Endothelial cell of hepatic sinusoid (primary cell): ENCODE data around the gene CNP.

ENCODE experiments used
- in situ Hi-C: cut with HindIII; loops from 2 replicates; pipeline ENCODE4 v1.10.0; 2017; ENCODE audit warnings: low sequenced_read_pairs

The CNP gene

DNA sequence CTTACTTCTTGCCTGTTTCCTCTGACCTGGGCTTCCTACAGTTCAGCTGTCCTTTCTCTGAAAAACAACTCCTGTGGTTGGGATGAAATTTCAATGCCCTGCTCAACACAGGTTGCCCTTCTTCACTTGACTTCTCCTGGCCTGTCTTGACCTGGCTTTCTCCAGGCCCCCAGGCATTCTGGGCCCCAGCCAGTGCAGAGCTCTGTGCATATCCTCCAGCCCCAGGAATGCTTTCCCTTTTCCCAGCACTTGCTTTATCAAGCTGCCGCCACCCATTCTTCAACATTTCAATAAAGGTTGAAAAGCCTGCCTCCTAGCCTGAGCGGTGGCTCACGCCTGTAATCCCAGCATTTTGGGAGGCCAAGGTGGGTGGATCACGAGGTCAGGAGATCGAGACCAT, 25.4 kb upstream of the CNP start:
- in situ Hi-C loops: no loop called here

DNA sequence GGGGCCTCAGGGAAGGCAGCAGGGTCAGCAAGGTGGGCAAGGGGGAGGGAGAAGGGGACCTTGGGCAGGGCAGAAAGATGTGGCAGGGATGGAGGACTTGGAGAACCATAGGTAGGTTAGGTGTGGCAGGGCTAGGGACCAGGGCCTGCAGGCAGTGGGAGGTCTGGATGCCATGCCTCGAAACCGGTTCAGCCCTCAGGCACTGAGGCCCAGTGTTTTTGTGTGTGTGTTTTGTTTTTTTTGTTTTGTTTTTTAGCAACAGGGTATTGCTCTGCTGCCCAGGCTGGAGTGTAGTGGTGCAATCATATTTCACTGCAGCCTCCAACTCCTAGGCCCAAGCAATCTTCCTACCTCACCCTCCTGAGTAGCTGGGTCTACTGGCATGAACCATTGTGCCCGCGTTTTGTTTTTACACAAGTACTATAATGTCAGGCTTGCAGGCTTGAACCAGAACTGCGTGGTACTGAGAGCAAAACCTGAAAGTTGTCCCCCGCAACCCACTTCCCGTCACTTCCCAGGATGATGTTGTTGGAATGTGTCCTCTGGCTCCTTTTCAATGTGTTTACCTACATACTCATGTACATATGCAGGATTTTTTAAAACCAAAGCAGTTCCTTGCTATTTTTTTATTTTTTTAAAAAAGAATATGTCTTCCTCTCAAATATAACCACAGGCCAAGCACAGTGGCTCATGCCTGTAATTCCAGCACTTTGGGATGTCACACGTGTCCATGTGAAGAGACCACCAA, 23.8 kb upstream of the CNP start:
- in situ Hi-C loops: no loop called here

DNA sequence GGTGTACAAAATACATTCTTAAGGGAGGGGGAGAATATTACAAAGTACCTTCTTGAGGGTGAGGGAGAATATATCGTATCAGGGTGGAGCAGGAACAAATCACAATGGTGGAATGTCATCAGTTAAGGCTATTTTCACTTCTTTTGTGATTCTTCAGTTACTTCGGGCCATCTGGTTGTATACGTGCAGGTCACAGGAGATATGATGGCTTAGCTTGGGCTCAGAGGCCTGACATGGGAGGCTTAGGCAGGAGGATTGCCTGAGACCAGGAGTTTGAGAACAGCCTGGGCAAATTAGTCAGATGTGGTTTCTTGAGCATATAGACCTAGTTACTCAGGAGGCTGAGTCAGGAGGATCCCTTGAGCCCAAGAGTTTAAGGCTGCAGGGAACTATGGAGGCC, 23.1 kb upstream of the CNP start:
- in situ Hi-C loops: no loop called here

DNA sequence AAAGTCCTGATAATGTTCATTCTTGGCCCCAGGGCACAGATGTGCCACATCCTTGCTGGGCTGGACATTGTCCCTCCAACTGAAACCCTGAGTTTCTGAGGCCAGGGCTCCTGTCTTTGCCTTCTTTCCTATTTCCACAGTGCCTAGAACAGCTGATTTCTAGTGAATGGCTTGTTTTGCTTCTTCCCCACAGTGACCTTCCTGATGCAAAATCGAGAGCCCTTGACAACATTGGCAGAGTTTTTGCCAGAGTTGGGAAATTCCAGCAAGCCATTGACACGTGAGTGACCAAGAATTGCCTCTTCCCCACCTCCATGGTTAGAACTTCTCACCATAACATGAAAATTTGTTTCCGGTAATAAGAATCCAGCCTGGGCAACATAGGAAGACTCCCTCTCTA, 21.7 kb upstream of the CNP start:
- in situ Hi-C loops: no loop called here

DNA sequence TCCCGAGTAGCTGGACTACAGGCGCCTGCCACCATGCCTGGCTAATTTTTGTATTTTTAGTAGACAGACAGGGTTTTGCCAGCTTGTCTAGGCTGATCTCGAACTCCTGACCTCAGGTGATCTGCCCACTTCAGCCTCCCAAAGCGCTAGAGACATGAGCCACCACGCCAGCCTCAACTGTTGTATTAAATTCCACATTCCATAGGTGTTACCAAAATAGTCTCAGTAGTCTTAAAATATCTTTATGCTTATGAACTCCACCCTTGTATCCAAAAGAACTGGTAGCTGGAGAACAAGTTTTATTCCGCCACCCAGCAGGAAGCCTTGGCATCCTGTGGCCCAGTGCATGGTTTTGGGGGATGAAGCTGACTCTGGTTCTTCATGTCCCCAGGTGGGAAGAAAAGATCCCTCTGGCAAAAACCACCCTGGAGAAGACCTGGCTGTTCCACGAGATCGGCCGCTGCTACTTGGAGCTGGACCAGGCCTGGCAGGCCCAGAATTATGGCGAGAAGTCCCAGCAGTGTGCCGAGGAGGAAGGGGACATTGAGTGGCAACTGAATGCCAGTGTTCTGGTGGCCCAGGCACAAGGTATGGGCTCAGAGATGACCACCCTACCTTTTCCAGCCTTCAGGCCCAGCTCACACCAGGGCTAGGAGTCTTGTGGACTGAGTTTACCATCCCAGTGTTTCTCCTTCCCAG, 17.7 kb upstream of the CNP start:
- in situ Hi-C loops: no loop called here

DNA sequence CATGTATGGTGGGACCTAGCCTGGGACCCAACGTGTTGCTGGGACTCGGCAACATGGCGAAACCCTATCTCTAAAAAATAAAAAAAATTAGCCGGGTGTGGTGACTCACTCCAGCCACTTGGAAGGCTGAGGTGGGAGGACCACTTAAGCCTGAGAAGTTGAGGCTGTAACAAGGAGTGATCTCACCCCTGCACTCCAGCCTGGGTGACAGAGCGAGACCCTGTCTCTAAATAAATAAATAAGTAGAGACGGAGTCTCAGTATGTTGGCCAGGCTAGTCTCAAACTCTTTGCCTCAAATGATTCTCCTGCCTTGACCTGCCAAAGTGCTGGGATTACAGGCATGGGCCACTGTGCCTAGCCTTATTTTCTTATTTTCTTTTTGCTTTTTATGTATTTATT, 10.1 kb upstream of the CNP start:
- in situ Hi-C loops: loop anchor here (5.0 kb wide), 2 partner anchors 71 to 239 kb away; no protein-coding TSS in a partner anchor

- in situ Hi-C loops: loop anchor here (5.0 kb wide), 2 partner anchors 70 to 240 kb away; no protein-coding TSS in a partner anchor
These were observed 9.3 kb upstream of the CNP start for GRCh38 chr17:41957031-41957868.

DNA sequence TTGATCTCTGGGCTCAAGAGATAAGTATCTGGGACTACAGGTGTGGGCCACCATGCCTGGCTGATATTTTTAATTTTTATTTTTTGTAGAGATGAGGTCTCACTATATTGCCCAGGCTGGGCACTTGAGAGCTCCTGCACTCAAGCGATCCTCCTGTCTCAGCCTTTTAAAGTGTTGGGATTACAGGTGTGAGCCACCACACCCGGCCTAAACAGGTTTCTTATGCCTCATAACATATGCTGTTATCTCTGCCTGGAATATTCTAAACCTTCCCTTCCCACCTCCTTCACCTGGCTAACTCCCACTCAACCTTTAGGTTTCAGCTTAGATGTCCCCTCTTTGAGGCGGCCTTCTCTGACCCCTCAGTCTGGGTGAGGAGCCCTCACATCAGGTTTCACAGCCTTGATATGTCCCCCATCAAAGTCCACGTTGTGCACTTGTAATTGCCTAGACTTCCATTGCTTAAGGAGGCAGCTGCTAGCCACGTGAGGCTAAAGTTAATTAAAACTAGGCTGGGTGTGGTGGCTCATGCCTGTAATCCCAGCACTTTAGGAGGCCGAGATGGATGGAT, 8.6 kb upstream of the CNP start:
- in situ Hi-C loops: loop anchor here (5.0 kb wide), 2 partner anchors 69 to 241 kb away; no protein-coding TSS in a partner anchor

- in situ Hi-C loops: loop anchor here (5.0 kb wide), 2 partner anchors 68 to 242 kb away; no protein-coding TSS in a partner anchor
These were observed 7.6 kb upstream of the CNP start for GRCh38 chr17:41959030-41959335.

GRCh38 chr17:41959336-41960095, 7.1 kb upstream of the CNP start:
- in situ Hi-C loops: loop anchor here (5.0 kb wide), 2 partner anchors 68 to 242 kb away; no protein-coding TSS in a partner anchor

- in situ Hi-C loops: no loop called here
These were observed 4.5 kb upstream of the CNP start for GRCh38 chr17:41962111-41962510.

DNA sequence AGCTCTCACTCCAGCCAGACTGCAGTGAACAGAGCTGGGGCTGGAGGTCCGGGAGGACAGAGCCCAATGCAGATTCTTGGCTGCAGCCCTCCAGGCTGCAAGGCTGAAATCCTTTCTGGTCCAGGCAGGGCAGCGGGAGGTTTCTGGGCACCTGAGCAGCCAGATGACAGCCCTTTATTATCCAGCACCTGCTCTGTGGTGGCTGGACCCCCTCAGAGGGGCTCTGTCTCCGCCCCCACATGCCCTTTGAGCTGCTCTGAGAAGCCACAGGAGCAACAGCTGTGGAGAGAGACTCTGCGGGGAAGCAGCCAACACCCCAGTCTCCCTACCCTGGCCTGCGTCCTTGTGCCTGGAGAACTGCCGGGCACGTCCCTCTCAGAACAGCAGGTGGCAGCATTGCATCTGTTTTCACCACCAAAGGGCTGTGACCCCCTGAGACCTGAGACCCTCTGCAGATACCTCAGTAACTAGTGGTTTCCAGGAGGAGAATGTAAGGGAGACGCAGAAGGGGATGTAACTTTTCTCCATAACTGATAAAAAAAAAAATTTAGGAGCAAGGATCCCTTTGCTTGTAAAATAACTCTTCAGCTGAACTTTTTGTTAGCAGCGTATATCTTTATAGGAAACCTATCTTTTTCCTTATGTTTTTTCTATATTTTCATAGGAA, 3.7 kb upstream of the CNP start:
- in situ Hi-C loops: no loop called here

DNA sequence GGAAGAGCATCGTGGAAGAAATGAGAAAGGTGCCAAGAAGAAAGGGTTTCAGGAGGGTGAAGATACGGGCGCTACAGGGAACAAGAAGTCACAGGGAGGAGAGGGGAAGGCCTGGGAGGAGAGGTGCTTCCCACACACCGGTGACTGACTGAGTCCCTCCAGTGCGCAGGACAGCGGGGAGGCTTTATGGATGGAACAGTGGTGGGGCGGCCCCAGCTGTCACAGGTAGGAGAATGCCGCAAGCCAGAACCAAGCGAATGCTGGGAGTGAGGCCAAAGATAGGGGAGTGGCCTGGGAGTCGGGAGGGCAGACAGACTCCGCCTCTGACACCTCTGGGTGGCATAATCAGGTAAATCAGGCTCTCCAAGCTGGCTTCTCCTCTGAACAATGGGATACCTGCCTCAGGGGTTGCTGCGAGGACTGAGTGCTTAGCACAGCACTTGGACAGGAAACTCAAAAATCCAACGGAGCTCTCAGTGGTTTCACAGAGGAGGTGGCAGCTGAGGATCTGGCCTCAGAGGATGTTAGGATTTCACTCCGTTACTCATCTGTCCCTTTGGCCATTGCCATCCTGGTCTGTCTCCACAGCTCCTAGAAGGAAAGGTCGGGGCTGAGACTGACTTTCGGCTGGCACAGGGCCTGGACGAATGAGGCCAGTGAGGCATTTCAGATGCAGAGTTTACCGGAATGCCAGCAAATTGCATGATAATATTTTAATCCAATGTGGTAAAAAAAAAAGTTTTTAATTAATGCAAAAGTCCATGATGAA, 717 bp upstream of the CNP start:
- in situ Hi-C loops: loop anchor here (5.0 kb wide), 1 partner anchor 136 kb away; no protein-coding TSS in a partner anchor

DNA sequence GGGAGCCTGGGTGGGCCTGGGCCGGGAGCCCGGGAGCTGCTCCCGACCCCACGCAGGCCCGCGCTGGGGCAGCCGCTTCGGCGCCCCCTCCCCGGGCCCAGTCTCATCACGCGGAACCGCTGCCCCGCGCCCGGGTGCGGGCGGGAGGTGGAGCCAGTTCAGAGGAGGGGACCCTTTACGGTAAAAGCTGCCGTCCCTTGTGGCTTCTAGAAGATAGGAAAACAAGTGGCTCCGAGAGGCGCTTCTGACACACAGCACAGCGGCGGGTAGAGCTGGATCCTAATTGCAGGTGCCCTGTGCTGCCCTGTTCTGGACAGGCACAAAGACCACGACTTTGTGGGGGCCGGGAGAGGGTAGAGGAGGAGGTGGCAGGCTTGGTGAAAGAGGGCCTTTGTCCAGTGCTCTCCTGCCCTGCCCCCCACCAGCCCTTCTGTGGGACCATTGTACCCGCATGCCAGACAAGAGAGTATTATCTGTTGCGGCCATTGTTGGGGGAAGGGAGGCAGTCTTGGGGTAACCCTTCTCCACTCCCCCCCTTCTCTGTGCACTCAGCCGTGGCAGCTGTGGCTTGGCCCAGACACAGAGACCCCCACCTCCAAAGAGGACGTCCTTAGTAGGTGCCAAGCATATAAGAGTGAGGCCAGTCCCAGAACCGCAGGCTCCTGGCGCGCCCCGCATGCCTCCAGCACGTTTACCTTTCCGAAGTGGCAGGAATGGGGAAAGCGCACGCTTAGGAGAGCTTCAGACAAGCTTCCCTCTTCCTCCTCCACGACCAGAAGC, 736 bp downstream of the CNP start:
- in situ Hi-C loops: loop anchor here (5.0 kb wide), 1 partner anchor 135 kb away; no protein-coding TSS in a partner anchor

GRCh38 chr17:41967921-41968578, 1.5 kb downstream of the CNP start:
- in situ Hi-C loops: loop anchor here (5.0 kb wide), 1 partner anchor 134 kb away; no protein-coding TSS in a partner anchor

DNA sequence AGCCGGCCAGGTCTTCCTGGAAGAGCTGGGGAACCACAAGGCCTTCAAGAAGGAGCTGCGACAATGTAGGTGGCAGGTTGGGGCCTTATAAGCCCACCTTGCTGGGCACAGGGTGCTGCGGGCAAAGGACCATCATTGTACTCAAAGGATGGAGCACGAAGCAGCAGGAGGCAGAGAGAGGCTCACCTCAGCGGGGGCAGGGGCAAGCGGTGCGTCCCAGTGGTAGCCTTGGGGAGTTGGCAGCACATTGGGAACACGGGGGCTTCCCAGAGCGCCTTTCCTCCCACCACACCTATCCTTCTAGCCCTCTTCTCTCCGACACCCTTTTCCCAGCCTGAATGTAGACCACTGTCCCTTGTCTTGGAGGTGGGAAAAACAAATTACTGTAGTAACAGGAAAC, 2.1 kb downstream of the CNP start:
- in situ Hi-C loops: loop anchor here (5.0 kb wide), 1 partner anchor 134 kb away; no protein-coding TSS in a partner anchor

- in situ Hi-C loops: loop anchor here (10.0 kb wide), 1 partner anchor 154 kb away; the partner anchor contains the start of genes HSPB9 and KAT2A
These were observed 4.3 kb downstream of the CNP start for GRCh38 chr17:41970901-41971331.
